Measurements from ENCODE around the gene KCNE2. TPM values are rescaled to one million over a fixed set of nuclear protein-coding genes. Genes with fewer than 3 reads are reported as not detected.
"Not testable (repeated sequence)": the region's sequence is repeated elsewhere in the genome, so short reads cannot be mapped to it uniquely, and the experiment has no call there.

The KCNE2 gene
- total and polyA plus RNA-seq, 8 donors, result not detected

DNA sequence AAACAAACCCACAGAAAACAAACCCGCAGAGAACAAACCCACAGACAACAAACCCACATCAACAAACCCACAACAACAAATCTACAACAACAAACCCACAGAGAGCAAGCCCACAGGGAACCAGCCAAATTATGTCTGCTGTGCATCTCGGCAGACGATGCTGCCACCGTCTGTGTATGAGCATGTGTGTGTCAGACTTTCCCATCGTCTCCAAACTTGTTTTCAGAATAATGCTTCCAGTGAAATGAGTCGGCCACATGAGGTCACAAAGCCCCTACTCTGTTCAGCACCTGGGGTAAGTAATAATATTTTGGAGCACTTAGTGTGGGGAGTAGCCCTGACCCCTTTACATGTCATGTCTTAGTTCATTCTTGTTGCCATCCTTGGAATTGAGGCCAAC lies 42.3 kb downstream of the KCNE2 start:
- H3K9me3 ChIP-seq; H3K27me3 ChIP-seq; DNase-seq; H3K4me1 ChIP-seq; H3K27ac ChIP-seq; intact Hi-C loops (cut with DNase I); H3K4me3 ChIP-seq; FAIRE-seq; ATAC-seq; H3K36me3 ChIP-seq: not testable (repeated sequence)
- no CpG with 5 or more reads among the region's 6 CpGs for whole genome bisulfite sequencing, 2 donors

GRCh38 chr21:34406676-34407075 lies 42.9 kb downstream of the KCNE2 start:
- H3K9me3 ChIP-seq; H3K4me3 ChIP-seq; H3K27me3 ChIP-seq; H3K4me1 ChIP-seq; DNase-seq; FAIRE-seq; H3K27ac ChIP-seq; H3K36me3 ChIP-seq; ATAC-seq; intact Hi-C loops (cut with DNase I): not testable (repeated sequence)
- no CpG with 5 or more reads among the region's 2 CpGs for WGBS, 2 donors

DNA sequence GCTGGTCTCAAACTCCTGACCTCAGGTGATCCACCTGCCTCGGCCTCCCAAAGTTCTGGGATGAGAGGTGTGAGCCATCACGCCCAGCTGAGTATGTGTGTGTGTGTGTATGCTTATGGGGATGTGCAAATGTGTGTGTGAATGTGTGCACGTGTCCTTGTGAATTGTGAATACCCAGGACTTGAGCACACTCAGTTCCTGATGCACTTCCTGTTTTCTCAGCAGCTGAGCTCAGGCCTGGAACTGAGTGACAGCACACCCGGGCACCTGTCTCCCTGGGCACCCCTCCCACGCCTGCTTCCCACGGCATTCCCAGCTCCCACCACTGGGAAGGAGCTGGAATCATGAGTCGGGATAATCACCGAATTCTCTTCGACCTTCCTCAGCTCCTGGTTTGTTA lies 43.5 kb downstream of the KCNE2 start:
- H3K27ac ChIP-seq; ATAC-seq; H3K4me1 ChIP-seq; H3K4me3 ChIP-seq; FAIRE-seq; H3K9me3 ChIP-seq; DNase-seq; H3K36me3 ChIP-seq; intact Hi-C loops (cut with DNase I); H3K27me3 ChIP-seq: not testable (repeated sequence)
- WGBS, 2 donors, result no CpG with 5 or more reads among the region's 9 CpGs

- FAIRE-seq; DNase-seq; H3K4me1 ChIP-seq; H3K4me3 ChIP-seq; H3K27ac ChIP-seq; H3K36me3 ChIP-seq; ATAC-seq; H3K9me3 ChIP-seq; intact Hi-C loops (cut with DNase I); H3K27me3 ChIP-seq: not testable (repeated sequence)
- WGBS, 2 donors, result no CpG with 5 or more reads among the region's 5 CpGs
Measured at GRCh38 chr21:34417448-34418077, 53.8 kb downstream of the KCNE2 start.

Other genes starting within 250 kb of the KCNE2 start
- 10 to 100 TPM in 1 of 6 donors, 1 to 10 TPM in 5; 2.3 to 10.8 (median 4.9) TPM for gene SMIM11, start 11.5 kb downstream of the KCNE2 start, total RNA-seq
- gene SMIM11, start 11.5 kb downstream of the KCNE2 start, polyA plus RNA-seq, result 1 to 10 TPM; 1.3 to 3.3 TPM
- gene SMIM34, start 59.9 kb downstream of the KCNE2 start, total RNA-seq, result not detected
- not detected for gene SMIM34, start 59.9 kb downstream of the KCNE2 start, polyA plus RNA-seq
- gene KCNE1, start 148.2 kb downstream of the KCNE2 start, total RNA-seq, result under 1 TPM; 0.20 to 0.75 (median 0.31) TPM
- gene KCNE1, start 148.2 kb downstream of the KCNE2 start, polyA plus RNA-seq, result under 1 TPM; 0.05 to 0.30 TPM